Measurements from ENCODE around the gene THRB.

DNA sequence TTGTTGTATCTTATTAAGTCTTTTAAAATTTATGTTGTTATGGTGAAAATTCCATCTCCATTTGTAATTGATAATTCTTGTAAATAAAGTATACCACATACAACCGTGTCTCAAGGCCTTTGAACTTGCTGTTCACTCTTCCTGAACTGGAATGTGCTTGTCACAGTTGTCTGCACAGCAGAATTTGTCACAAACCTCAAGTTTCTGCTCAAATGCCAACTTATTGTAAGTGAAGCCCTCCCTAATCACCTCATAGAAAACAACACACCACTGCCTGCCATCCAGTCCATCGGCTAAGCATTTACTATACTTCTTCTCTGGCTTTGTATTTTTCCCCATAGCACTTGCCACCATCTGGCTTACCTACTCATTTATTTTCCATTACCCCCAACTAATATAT is 192.3 kb downstream of the THRB start:
- TF ChIP-seq, protein P1, sequence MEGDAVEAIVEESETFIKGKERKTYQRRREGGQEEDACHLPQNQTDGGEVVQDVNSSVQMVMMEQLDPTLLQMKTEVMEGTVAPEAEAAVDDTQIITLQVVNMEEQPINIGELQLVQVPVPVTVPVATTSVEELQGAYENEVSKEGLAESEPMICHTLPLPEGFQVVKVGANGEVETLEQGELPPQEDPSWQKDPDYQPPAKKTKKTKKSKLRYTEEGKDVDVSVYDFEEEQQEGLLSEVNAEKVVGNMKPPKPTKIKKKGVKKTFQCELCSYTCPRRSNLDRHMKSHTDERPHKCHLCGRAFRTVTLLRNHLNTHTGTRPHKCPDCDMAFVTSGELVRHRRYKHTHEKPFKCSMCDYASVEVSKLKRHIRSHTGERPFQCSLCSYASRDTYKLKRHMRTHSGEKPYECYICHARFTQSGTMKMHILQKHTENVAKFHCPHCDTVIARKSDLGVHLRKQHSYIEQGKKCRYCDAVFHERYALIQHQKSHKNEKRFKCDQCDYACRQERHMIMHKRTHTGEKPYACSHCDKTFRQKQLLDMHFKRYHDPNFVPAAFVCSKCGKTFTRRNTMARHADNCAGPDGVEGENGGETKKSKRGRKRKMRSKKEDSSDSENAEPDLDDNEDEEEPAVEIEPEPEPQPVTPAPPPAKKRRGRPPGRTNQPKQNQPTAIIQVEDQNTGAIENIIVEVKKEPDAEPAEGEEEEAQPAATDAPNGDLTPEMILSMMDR (IDR thresholded peaks at IDR 0.05): no peak
- TF ChIP-seq POLR2A (IDR thresholded peaks at IDR 0.05) (no peak), EP300 (IDR thresholded peaks at IDR 0.05) (no peak)
